A549 (cell line): Measurements from ENCODE around the gene CACNA1G. TPM values are rescaled to one million over a fixed set of nuclear protein-coding genes. Genes with fewer than 3 reads are reported as not detected.
A peak's percentile ranks its signal among the peaks of the same experiment; 100 is the strongest.

Experiments
- ATAC-seq, 2 experiments: fragments of 200-7000 bp in 1 of 2; fragments of >200 bp in 1 of 2; cut with Nextera tagmentation in 1 of 2; cut with Tn5 transposase in 1 of 2; 3 replicates each; pipeline versions ENCODE4 v1.8.0 to v1.9.1; 2018 to 2020; ENCODE audit warnings: mild to moderate bottlenecking in 1 of 2, moderate library complexity in 1 of 2
- CTCF ChIA-PET: fragments of 300-600 bp; sonication (Branson Sonifier 250); formaldehyde crosslinking; extraction: SDS; loops from one replicate; lab custom pipeline; 2021; ENCODE audit warnings: antibody characterized with exemption, inconsistent platforms; lab: Yijun Ruan, JAX
- POLR2A ChIA-PET: fragments of 350-600 bp; formaldehyde crosslinking; extraction: SDS; loops from one replicate; lab custom pipeline; 2021; ENCODE audit warnings: antibody characterized with exemption, inconsistent platforms; lab: Yijun Ruan, JAX
- DNase-seq, 2 experiments: peaks; one replicate each; pipeline versions ENCODE4 v3.0.0 to v3.0.0-alpha.2; 2011 to 2016; ENCODE audit warnings: low read depth in 1 of 2, low spot score in 1 of 2
- FAIRE-seq: peaks from 2 replicates; lab custom pipeline; 2011; peaks lifted over from hg19 to GRCh38; lab: Jason Lieb, UNC
- H3K27ac ChIP-seq, 2 experiments: fragments of >200 bp; sonication (Bioruptor Twin); formaldehyde crosslinking; 3 replicates each; pipeline ENCODE4 v1.5.1; 2016 to 2017
- H3K4me1 ChIP-seq: fragments of >200 bp; sonication (Bioruptor Twin); formaldehyde crosslinking; 3 replicates; pipeline ENCODE4 v1.6.1; 2016
- H3K4me2 ChIP-seq: fragments of >200 bp; sonication (Bioruptor Twin); formaldehyde crosslinking; 3 replicates; pipeline ENCODE4 v1.6.1; 2016
- H3K4me3 ChIP-seq: fragments of >200 bp; sonication (Bioruptor Twin); formaldehyde crosslinking; 3 replicates; pipeline ENCODE4 v1.5.1; 2016
- H3K9me3 ChIP-seq: fragments of >200 bp; sonication (Bioruptor Twin); formaldehyde crosslinking; 3 replicates; pipeline ENCODE4 v1.6.1; 2016
- ATOH8 ChIP-seq: fragments of 250-450 bp; sonication (Bioruptor Pico); IDR thresholded peaks from 2 replicates; pipeline ENCODE4 v1.5.0; 2020; ENCODE audit warnings: low read depth, mild to moderate bottlenecking, moderate library complexity
- BCL3 ChIP-seq: fragments of >200 bp; sonication (Bioruptor Twin); formaldehyde crosslinking; IDR thresholded peaks from 3 replicates; pipeline ENCODE4 v1.6.1; 2016
- CBX2 ChIP-seq: fragments of 200-600 bp; sonication (generic); IDR thresholded peaks from 2 replicates; pipeline ENCODE4 v1.6.1; 2016; ENCODE audit warnings: low read depth, mild to moderate bottlenecking, borderline replicate concordance
- CBX8 ChIP-seq: fragments of 200-600 bp; sonication (generic); IDR thresholded peaks from 2 replicates; pipeline ENCODE4 v1.6.1; 2016
- CHD4 ChIP-seq: fragments of 200-600 bp; sonication (generic); IDR thresholded peaks from 2 replicates; pipeline ENCODE4 v1.6.1; 2016; ENCODE audit warnings: antibody characterized with exemption, mild to moderate bottlenecking, borderline replicate concordance
- CTCF ChIP-seq: fragments of >200 bp; sonication (Bioruptor Twin); formaldehyde crosslinking; IDR thresholded peaks from 3 replicates; pipeline ENCODE4 v1.5.1; 2016
- E2F6 ChIP-seq: IDR thresholded peaks from 2 replicates; pipeline ENCODE4 v1.6.1; 2012; ENCODE audit warnings: low read depth, borderline replicate concordance
- EP300 ChIP-seq, 2 experiments: fragments of >200 bp; sonication (Bioruptor Twin); formaldehyde crosslinking; IDR thresholded peaks; 2 replicates in 1 of 2; 3 replicates in 1 of 2; pipeline ENCODE4 v1.6.1; 2016 to 2017
- FOXS1 ChIP-seq: fragments of 250-450 bp; sonication (Bioruptor Pico); IDR thresholded peaks from 2 replicates; pipeline ENCODE4 v1.5.0; 2020; ENCODE audit warnings: mild to moderate bottlenecking, moderate library complexity
- HDAC2 ChIP-seq: fragments of 200-600 bp; sonication (generic); IDR thresholded peaks from 2 replicates; pipeline ENCODE4 v1.6.1; 2016
- HMGXB4 ChIP-seq: fragments of 250-450 bp; sonication (Bioruptor Pico); IDR thresholded peaks from 2 replicates; pipeline ENCODE4 v1.5.0; 2021; ENCODE audit warnings: mild to moderate bottlenecking, moderate library complexity, borderline replicate concordance
- JUN ChIP-seq, 2 experiments: fragments of >200 bp; sonication (Bioruptor Twin); formaldehyde crosslinking; IDR thresholded peaks; 2 replicates in 1 of 2; 3 replicates in 1 of 2; pipeline ENCODE4 v1.6.1; 2016 to 2017
- KDM5A ChIP-seq: fragments of 200-600 bp; sonication (generic); IDR thresholded peaks from 2 replicates; pipeline ENCODE4 v1.6.1; 2016; ENCODE audit warnings: antibody characterized with exemption, mild to moderate bottlenecking
- MAFK ChIP-seq: fragments of 450-650 bp; IDR thresholded peaks from 2 replicates; pipeline ENCODE4 v1.6.1; 2014; ENCODE audit not compliant: partially characterized antibody
- MAX ChIP-seq: IDR thresholded peaks from 2 replicates; pipeline ENCODE4 v1.6.1; 2012
- MAZ ChIP-seq: fragments of 150-350 bp; IDR thresholded peaks from 2 replicates; pipeline ENCODE4 v1.6.1; 2014; ENCODE audit warnings: antibody characterized with exemption, low read depth, low read length, borderline replicate concordance
- MYC ChIP-seq: IDR thresholded peaks from 2 replicates; pipeline ENCODE4 v1.6.1; 2012; ENCODE audit warnings: mild to moderate bottlenecking, inconsistent platforms, low read length, improper control_type of control experiment, borderline replicate concordance
- PHF8 ChIP-seq: fragments of 200-600 bp; sonication (generic); IDR thresholded peaks from 2 replicates; pipeline ENCODE4 v1.6.1; 2016; ENCODE audit warnings: low read depth, mild to moderate bottlenecking, antibody characterized with exemption, moderate library complexity, borderline replicate concordance
- POLR2A ChIP-seq: IDR thresholded peaks from 2 replicates; pipeline ENCODE4 v1.6.1; 2012; ENCODE audit warnings: mild to moderate bottlenecking, low read length
- RAD21 ChIP-seq, 2 experiments: fragments of >200 bp in 1 of 2; sonication (Bioruptor Twin) in 1 of 2; formaldehyde crosslinking in 1 of 2; IDR thresholded peaks in 1 of 2; conservative IDR thresholded peaks in 1 of 2; 2 replicates in 1 of 2; 3 replicates in 1 of 2; pipeline ENCODE4 v1.6.1; 2012 to 2018; ENCODE audit warnings: inconsistent platforms in 1 of 2
- RARB ChIP-seq: fragments of 250-450 bp; sonication (Bioruptor Pico); IDR thresholded peaks from 2 replicates; pipeline ENCODE4 v1.8.0; 2021; ENCODE audit warnings: mild to moderate bottlenecking, moderate library complexity
- RFX5 ChIP-seq: fragments of 450-650 bp; IDR thresholded peaks from 2 replicates; pipeline ENCODE4 v1.7.1; 2014; ENCODE audit warnings: antibody characterized with exemption, mild to moderate bottlenecking, moderate library complexity
- SMC3 ChIP-seq: fragments of >200 bp; sonication (Bioruptor Twin); formaldehyde crosslinking; IDR thresholded peaks from 3 replicates; pipeline ENCODE4 v1.6.1; 2018; ENCODE audit warnings: inconsistent platforms
- SREBF2 ChIP-seq: fragments of 450-650 bp; IDR thresholded peaks from 2 replicates; pipeline ENCODE4 v1.6.1; 2014; ENCODE audit warnings: mild to moderate bottlenecking, moderate library complexity
- TFCP2L1 ChIP-seq: fragments of 250-450 bp; sonication (Bioruptor Pico); IDR thresholded peaks from 2 replicates; pipeline ENCODE4 v1.5.0; 2021; ENCODE audit warnings: mild to moderate bottlenecking
- TP53 ChIP-seq: fragments of 250-450 bp; sonication (Bioruptor Pico); IDR thresholded peaks from 2 replicates; pipeline ENCODE4 v1.5.0; 2021; ENCODE audit warnings: mild to moderate bottlenecking, moderate library complexity
- ZFP36 ChIP-seq: fragments of 450-650 bp; IDR thresholded peaks from 2 replicates; pipeline ENCODE4 v1.6.1; 2014; ENCODE audit warnings: borderline replicate concordance; ENCODE audit not compliant: partially characterized antibody
- ZNF302 ChIP-seq: fragments of 250-450 bp; sonication (Bioruptor Pico); IDR thresholded peaks from 2 replicates; pipeline ENCODE4 v1.9.0; 2021; ENCODE audit warnings: inconsistent platforms, mild to moderate bottlenecking, moderate library complexity
- ZSCAN20 ChIP-seq: fragments of 250-450 bp; sonication (Bioruptor Pico); IDR thresholded peaks from 2 replicates; pipeline ENCODE4 v1.8.0; 2022; ENCODE audit warnings: mild to moderate bottlenecking, moderate library complexity
- WGBS: methylation state at CpG from one replicate; pipeline ENCODE4 v1.1.6; 2017; ENCODE audit errors: missing lambda C conversion rate; 5-methylcytosine and 5-hydroxymethylcytosine counted together
- polyA plus RNA-seq, 4 experiments: library from polyadenylated mRNA; depleted of rRNA in 3 of 4; stranded (reverse); fragments of >200 nt; fragmentation: RNase III in 1 of 4; extraction: RNeasy Plus Mini Kit Qiagen cat#74134 plus additional on column Dnase treatment in 1 of 4; gene quantifications; 2 replicates in 3 of 4; 3 replicates in 1 of 4; pipeline ENCODE4 v1.2.3, GENCODE V29; 2011 to 2017

CACNA1G gene
- polyA plus RNA-seq, 2 of the 4 experiments (the other 2 are of a cell fraction), result 4.0 to 8.9 TPM

GRCh38 chr17:50546701-50547034, 13.8 kb upstream of the CACNA1G start:
- POLR2A ChIA-PET, result interaction anchor here (0.6 to 1.3 kb wide), 3 partner anchors 150 to 319 kb away, joined by 3 to 6 read pairs (median 4); partner anchors contain the start of genes LUC7L3 and TOB1
- Histone ChIP-seq H3K4me3 (no peak overlapping the region; the same call in 2 of the 3 replicates), H3K4me2 (peak overlapping the region; percentile 97), H3K9me3 (no peaks in the 10 kb centered on the region), H3K4me1 (peaks cover 50% of the 10 kb centered on the region), H3K27ac (peak overlapping the region; percentile 95 to 98; a peak in 5 of 6 replicates)
- FAIRE-seq (no peak), ATAC-seq (no peak), DNase-seq (no peak)
- CTCF ChIA-PET, result interaction anchor here (0.5 to 23.7 kb wide), 39 partner anchors 9 to 402 kb away, joined by 3 to 753 read pairs (median 4); partner anchors contain the start of genes ANKRD40 and CACNA1G
- TF ChIP-seq ZNF302 (no peak), MAFK (peak; percentile 17), SREBF2 (no peak), HMGXB4 (CRISPR knock-in tag) (no peak)
- 52% methylated on average over 4 of the region's 4 CpGs for WGBS

GRCh38 chr17:50547035-50547735, 13.3 kb upstream of the CACNA1G start, which contains the start of gene SPATA20:
Gene SPATA20 (plus strand): TSS chr17:50547174. CDS start chr17:50547209, 35 bp downstream.
- 2% methylated on average over 33 of the region's 42 CpGs for WGBS
- peak within 1 kb of the TSS; percentile 97 for H3K4me2 ChIP-seq
- no peak for TF ChIP-seq MAZ
- TF ChIP-seq CBX2, result no peak
- no peak for TF ChIP-seq FOXS1
- TF ChIP-seq MYC, result peak; percentile 59
- TF ChIP-seq ZSCAN20 (CRISPR knock-in tag), result no peak
- peak; percentile 99 to 100 for TF ChIP-seq RAD21 (conservative IDR thresholded peaks at IDR 0.05 in 1 of 2, IDR thresholded peaks at IDR 0.05 in 1 of 2)
- TF ChIP-seq EP300 (IDR thresholded peaks at IDR 0.05), result no peak
- no peak for TF ChIP-seq RARB (CRISPR knock-in tag)
- TF ChIP-seq SMC3, result peak; percentile 98
- TF ChIP-seq ATOH8, result no peak
- TF ChIP-seq BCL3, result peak; percentile 71; the same call in 1 of the 3 replicates
- no peak for TF ChIP-seq CBX8
- TF ChIP-seq TP53 (CRISPR knock-in tag), result no peak
- peak; percentile 91 to 93 for TF ChIP-seq JUN (IDR thresholded peaks at IDR 0.05)
- TF ChIP-seq PHF8, result peak; percentile 94
- TF ChIP-seq POLR2A, result peak; percentile 83
- TF ChIP-seq MAFK, result no peak
- TF ChIP-seq HDAC2, result no peak
- peak; percentile 91 for TF ChIP-seq ZFP36
- no peak for TF ChIP-seq TFCP2L1 (CRISPR knock-in tag)
- TF ChIP-seq CHD4, result no peak
- TF ChIP-seq RFX5, result no peak
- TF ChIP-seq E2F6, result no peak
- TF ChIP-seq CTCF, result peak; percentile 99
- peak; percentile 74 for TF ChIP-seq MAX
- TF ChIP-seq KDM5A, result no peak
- ChIA-PET CTCF (interaction anchor here (0.6 to 23.7 kb wide), 39 partner anchors 10 to 402 kb away, joined by 3 to 753 read pairs (median 4); partner anchors contain the start of genes ANKRD40 and CACNA1G), POLR2A (interaction anchor here (0.6 to 1.3 kb wide), 5 partner anchors 113 to 319 kb away, joined by 3 to 6 read pairs (median 4); partner anchors contain the start of genes LUC7L3 and TOB1)
- H3K4me3 ChIP-seq, result peak within 1 kb of the TSS; percentile 67
- peak within 1 kb of the TSS; percentile 95 to 98 for H3K27ac ChIP-seq
- DNase-seq (peak; percentile 89 to 93), ATAC-seq (peak; percentile 72 to 84), FAIRE-seq (peak; percentile 32)
- H3K4me1 ChIP-seq, result peaks cover 50% of the 10 kb centered on the region
- no peaks in the 10 kb centered on the region for H3K9me3 ChIP-seq
